Parietal lobe (tissue), 1 donor: ENCODE results near the gene DAPP1. TPM values are rescaled to one million over a fixed set of nuclear protein-coding genes. Genes with fewer than 3 reads are reported as not detected.

Experiments
- total RNA-seq: library from RNA; depleted of rRNA; stranded (reverse); fragments of >200 nt; gene quantifications from one replicate; pipeline ENCODE4 v1.2.3, GENCODE V29; 2014

The DAPP1 gene, protein sequence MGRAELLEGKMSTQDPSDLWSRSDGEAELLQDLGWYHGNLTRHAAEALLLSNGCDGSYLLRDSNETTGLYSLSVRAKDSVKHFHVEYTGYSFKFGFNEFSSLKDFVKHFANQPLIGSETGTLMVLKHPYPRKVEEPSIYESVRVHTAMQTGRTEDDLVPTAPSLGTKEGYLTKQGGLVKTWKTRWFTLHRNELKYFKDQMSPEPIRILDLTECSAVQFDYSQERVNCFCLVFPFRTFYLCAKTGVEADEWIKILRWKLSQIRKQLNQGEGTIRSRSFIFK
- total RNA-seq, result 0.31 TPM

DNA sequence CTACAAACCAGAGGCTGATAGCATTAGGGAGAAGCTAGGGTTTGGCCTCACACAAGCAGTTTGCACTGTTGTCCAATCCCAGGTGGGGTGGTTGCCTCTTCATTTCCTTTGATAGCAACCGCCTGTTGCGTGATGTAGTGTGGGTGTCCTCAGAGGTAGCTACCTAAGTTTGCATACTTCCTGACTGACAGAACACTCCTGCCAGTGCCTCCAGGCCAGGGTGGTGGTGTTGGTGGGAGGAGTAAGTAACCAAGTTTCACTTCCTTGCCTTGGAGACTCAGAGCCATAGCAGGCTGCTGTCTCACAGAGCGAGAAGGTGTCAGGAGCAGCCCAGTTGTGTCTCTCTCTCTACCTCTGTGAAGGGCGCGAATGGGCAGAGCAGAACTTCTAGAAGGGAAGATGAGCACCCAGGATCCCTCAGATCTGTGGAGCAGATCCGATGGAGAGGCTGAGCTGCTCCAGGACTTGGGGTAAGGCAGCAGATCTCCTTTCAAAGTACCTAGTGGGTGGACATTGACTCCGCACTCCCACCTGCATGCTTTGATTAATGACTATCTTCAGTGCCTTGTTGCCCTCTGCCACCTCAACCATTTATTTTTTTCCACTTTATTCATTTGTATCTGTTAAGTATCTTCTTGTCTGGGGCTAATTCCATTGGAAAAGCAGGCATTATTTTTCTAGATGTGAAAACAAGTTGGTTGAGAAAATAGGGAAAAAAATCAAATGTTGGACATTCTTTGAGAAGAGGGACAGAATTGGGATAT lies at the start of gene DAPP1:
Gene DAPP1, plus strand, starts transcription at position 283 of the 764 bp plus-strand sequence. Its CDS starts 87 bp downstream, at position 370.

DNA sequence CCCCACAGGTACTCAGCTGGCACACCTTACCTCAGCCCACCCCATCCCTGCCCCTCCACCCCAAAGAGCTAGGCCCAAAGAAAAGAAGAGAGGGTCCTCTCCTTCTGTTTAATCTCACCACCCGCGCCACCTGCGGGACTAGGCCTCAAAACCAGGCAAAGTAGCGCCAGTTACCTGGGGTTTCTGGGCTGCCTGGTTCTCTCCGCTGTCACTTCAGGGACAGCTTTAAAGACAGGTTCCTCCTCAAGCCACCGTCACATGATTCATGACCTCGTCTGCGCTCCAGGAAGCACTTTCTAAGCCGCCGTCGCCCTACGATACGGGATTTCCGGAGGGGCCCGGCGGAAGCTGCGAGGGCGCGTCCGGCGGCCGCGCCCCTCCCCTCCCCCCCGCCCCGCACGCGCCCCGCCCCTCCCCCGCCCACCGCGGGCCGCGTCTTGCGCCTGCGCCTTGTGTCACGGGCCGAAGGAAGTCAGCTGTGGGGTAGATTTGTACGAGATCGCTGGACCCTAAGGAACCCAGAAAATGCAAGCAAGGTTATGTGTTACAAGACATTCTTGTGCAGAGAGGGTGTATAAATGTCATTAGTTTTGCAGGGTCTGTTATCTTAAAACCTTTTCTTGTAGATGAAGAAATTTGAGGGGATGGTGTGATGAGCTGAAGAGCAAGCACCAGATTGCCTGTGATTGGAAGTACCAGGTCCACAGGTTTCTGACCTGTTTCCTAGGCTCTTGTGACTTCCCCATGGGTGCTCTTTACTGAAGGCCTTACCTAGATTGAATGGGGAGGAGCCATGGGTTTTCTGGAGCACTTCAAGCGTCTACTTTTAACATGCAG lies 77.8 kb downstream of the DAPP1 start, which contains the start of gene LAMTOR3:
Gene LAMTOR3, minus strand, starts transcription at position 267 of the 837 bp plus-strand sequence. CDS start 464 bp downstream, outside the sequence.

Other genes starting within 250 kb of the DAPP1 start
- gene MTTP, start 242.0 kb upstream of the DAPP1 start, total RNA-seq, result 1.3 TPM
- 0.63 TPM for gene C4orf54, start 159.0 kb upstream of the DAPP1 start, total RNA-seq
- 50.4 TPM for gene LAMTOR3, start 77.6 kb downstream of the DAPP1 start, total RNA-seq
- gene DNAJB14, start 129.8 kb downstream of the DAPP1 start, total RNA-seq, result 82.9 TPM
- 106 TPM for gene H2AZ1, start 133.4 kb downstream of the DAPP1 start, total RNA-seq